H9 (cell line): ENCODE data around the gene CASTOR1. TPM values are rescaled to one million over a fixed set of nuclear protein-coding genes. Genes with fewer than 3 reads are reported as not detected.

ENCODE experiments used
- DNase-seq: peaks from one replicate; pipeline ENCODE4 v3.0.0-alpha.2; 2017
- H2AFZ ChIP-seq: one replicate; pipeline ENCODE4 v1.6.1; 2013; ENCODE audit warnings: mild to moderate bottlenecking, low read length, control low read depth, moderate library complexity
- H2AK5ac ChIP-seq: 2 replicates; pipeline ENCODE4 v1.6.1; 2013; ENCODE audit warnings: low read length, control low read depth, mixed read lengths; ENCODE audit not compliant: insufficient read length
- H2BK120ac ChIP-seq: one replicate; pipeline ENCODE4 v1.6.1; 2013; ENCODE audit warnings: low read depth, mild to moderate bottlenecking, low read length, control low read depth, inconsistent platforms; ENCODE audit not compliant: poor library complexity, severe bottlenecking
- H2BK12ac ChIP-seq: 2 replicates; pipeline ENCODE4 v1.6.1; 2013; ENCODE audit warnings: low read length, control low read depth, mixed read lengths, low read depth; ENCODE audit not compliant: insufficient read length
- H2BK15ac ChIP-seq: 2 replicates; pipeline ENCODE4 v1.6.1; 2013; ENCODE audit warnings: low read depth, low read length, control low read depth
- H2BK20ac ChIP-seq: one replicate; pipeline ENCODE4 v1.6.1; 2013; ENCODE audit warnings: low read depth, mild to moderate bottlenecking, low read length, control low read depth, inconsistent platforms; ENCODE audit not compliant: poor library complexity, severe bottlenecking
- H2BK5ac ChIP-seq: 2 replicates; pipeline ENCODE4 v1.6.1; 2013; ENCODE audit warnings: low read length, control low read depth, mixed read lengths; ENCODE audit not compliant: insufficient read length
- H3K14ac ChIP-seq: 2 replicates; pipeline ENCODE4 v1.6.1; 2013; ENCODE audit warnings: low read length, control low read depth; ENCODE audit not compliant: insufficient read depth
- H3K18ac ChIP-seq: 2 replicates; pipeline ENCODE4 v1.6.1; 2013; ENCODE audit warnings: low read depth, mild to moderate bottlenecking, mixed read lengths, low read length, control low read depth; ENCODE audit not compliant: insufficient read length
- H3K23ac ChIP-seq: 2 replicates; pipeline ENCODE4 v1.6.1; 2013; ENCODE audit warnings: low read length, control low read depth, mixed read lengths, low read depth; ENCODE audit not compliant: insufficient read length
- H3K23me2 ChIP-seq: 2 replicates; pipeline ENCODE4 v1.6.1; 2013; ENCODE audit warnings: low read depth, mild to moderate bottlenecking, mixed read lengths, low read length, control low read depth; ENCODE audit not compliant: insufficient read length, poor library complexity, severe bottlenecking
- H3K27ac ChIP-seq: 2 replicates; pipeline ENCODE4 v1.5.1; 2013; ENCODE audit warnings: low read length, control low read depth, mixed read lengths, low read depth; ENCODE audit not compliant: insufficient read length
- H3K27me3 ChIP-seq: 2 replicates; pipeline ENCODE4 v1.6.1; 2013; ENCODE audit warnings: low read length, control low read depth, inconsistent platforms; ENCODE audit not compliant: insufficient read depth
- H3K4ac ChIP-seq: 2 replicates; pipeline ENCODE4 v1.6.1; 2013; ENCODE audit warnings: low read depth, mild to moderate bottlenecking, control low read depth, inconsistent platforms, low read length, moderate library complexity
- H3K4me1 ChIP-seq: 2 replicates; pipeline ENCODE4 v1.6.1; 2013; ENCODE audit warnings: low read length, control low read depth, inconsistent platforms; ENCODE audit not compliant: insufficient read depth
- H3K4me2 ChIP-seq: 2 replicates; pipeline ENCODE4 v1.6.1; 2013; ENCODE audit warnings: low read length, control low read depth, mixed read lengths; ENCODE audit not compliant: insufficient read length, insufficient read depth
- H3K56ac ChIP-seq: 2 replicates; pipeline ENCODE4 v1.6.1; 2013; ENCODE audit warnings: low read depth, mild to moderate bottlenecking, mixed read lengths, low read length, control low read depth; ENCODE audit not compliant: insufficient read length
- H3K79me1 ChIP-seq: 2 replicates; pipeline ENCODE4 v1.6.1; 2013; ENCODE audit warnings: low read depth, mild to moderate bottlenecking, moderate library complexity, low read length, control low read depth, inconsistent platforms; ENCODE audit not compliant: insufficient read depth, poor library complexity, severe bottlenecking
- H3K79me2 ChIP-seq: 2 replicates; pipeline ENCODE4 v1.6.1; 2013; ENCODE audit warnings: low read length, control low read depth, inconsistent platforms; ENCODE audit not compliant: insufficient read depth
- H3K9ac ChIP-seq: 2 replicates; pipeline ENCODE4 v1.6.1; 2013; ENCODE audit warnings: low read length, control low read depth, mixed read lengths; ENCODE audit not compliant: insufficient read length; ENCODE audit errors: extremely low read depth
- H3K9me3 ChIP-seq: one replicate; pipeline ENCODE4 v1.6.1; 2013; ENCODE audit warnings: low read depth, low read length, inconsistent platforms; ENCODE audit not compliant: control insufficient read depth
- H3T11ph ChIP-seq: one replicate; pipeline ENCODE4 v1.6.1; 2013; ENCODE audit warnings: mild to moderate bottlenecking, low read length, control low read depth, inconsistent platforms
- H4K20me1 ChIP-seq: one replicate; pipeline ENCODE4 v1.6.1; 2013; ENCODE audit not compliant: control insufficient read depth, insufficient read length, insufficient read depth
- H4K5ac ChIP-seq: 2 replicates; pipeline ENCODE4 v1.6.1; 2013; ENCODE audit warnings: low read depth, mild to moderate bottlenecking, mixed read lengths, low read length, control low read depth; ENCODE audit not compliant: insufficient read length
- H4K8ac ChIP-seq: replicated peaks from 2 replicates; pipeline ENCODE4 v1.6.1; 2013; ENCODE audit warnings: low read length, control low read depth, mixed read lengths, low read depth; ENCODE audit not compliant: insufficient read length
- H4K91ac ChIP-seq: 2 replicates; pipeline ENCODE4 v1.6.1; 2013; ENCODE audit warnings: low read depth, mild to moderate bottlenecking, moderate library complexity, mixed read lengths, low read length, control low read depth; ENCODE audit not compliant: insufficient read length
- H3K27ac Mint-ChIP-seq, 3 experiments: 2 replicates in 2 of 3; 3 replicates in 1 of 3; pipeline ENCODE4 v1.8.0; 2020 to 2021; ENCODE audit warnings: mixed read lengths in 3 of 3, mild to moderate bottlenecking in 1 of 3, moderate library complexity in 1 of 3
- H3K27me3 Mint-ChIP-seq: 2 replicates; pipeline ENCODE4 v1.8.0; 2021; ENCODE audit warnings: low read depth, mild to moderate bottlenecking, moderate library complexity, mixed read lengths
- H3K36me3 Mint-ChIP-seq, 3 experiments: 2 replicates in 2 of 3; 3 replicates in 1 of 3; pipeline ENCODE4 v1.8.0; 2020 to 2021; ENCODE audit warnings: low read depth in 3 of 3, mixed read lengths in 3 of 3; ENCODE audit not compliant: insufficient read depth in 1 of 3
- H3K4me1 Mint-ChIP-seq, 2 experiments: 2 replicates each; pipeline ENCODE4 v1.8.0; 2020; ENCODE audit warnings: mixed read lengths in 2 of 2
- H3K4me3 Mint-ChIP-seq, 2 experiments: 2 replicates in 1 of 2; 3 replicates in 1 of 2; pipeline ENCODE4 v1.8.0; 2020 to 2021; ENCODE audit warnings: mild to moderate bottlenecking in 2 of 2, mixed read lengths in 2 of 2, moderate library complexity in 1 of 2
- H3K9me3 Mint-ChIP-seq, 2 experiments: 2 replicates in 1 of 2; 3 replicates in 1 of 2; pipeline ENCODE4 v1.8.0; 2020; ENCODE audit warnings: mild to moderate bottlenecking in 2 of 2, mixed read lengths in 2 of 2, moderate library complexity in 1 of 2
- CTCF ChIP-seq: fragments of 200-600 bp; sonication (generic); conservative IDR thresholded peaks from 3 replicates; pipeline ENCODE4 v1.8.0; 2021; ENCODE audit warnings: antibody characterized with exemption, mild to moderate bottlenecking
- WGBS: extraction: QIAGEN DNeasy Blood & Tissue Kit; methylation state at CpG from one replicate; pipeline ENCODE4 v1.1.7; 2013; ENCODE audit warnings: missing lambda C conversion rate, low lambda C conversion rate, mixed read lengths; ENCODE audit not compliant: insufficient read length; ENCODE audit errors: extremely low coverage; 5-methylcytosine and 5-hydroxymethylcytosine counted together
- total RNA-seq: library from RNA; stranded (reverse); gene quantifications from 2 replicates; pipeline ENCODE4 v1.2.1, GENCODE V29; 2021

Gene CASTOR1
- total RNA-seq, 1 experiment from 2014 or later, result 8.8 TPM

DNA sequence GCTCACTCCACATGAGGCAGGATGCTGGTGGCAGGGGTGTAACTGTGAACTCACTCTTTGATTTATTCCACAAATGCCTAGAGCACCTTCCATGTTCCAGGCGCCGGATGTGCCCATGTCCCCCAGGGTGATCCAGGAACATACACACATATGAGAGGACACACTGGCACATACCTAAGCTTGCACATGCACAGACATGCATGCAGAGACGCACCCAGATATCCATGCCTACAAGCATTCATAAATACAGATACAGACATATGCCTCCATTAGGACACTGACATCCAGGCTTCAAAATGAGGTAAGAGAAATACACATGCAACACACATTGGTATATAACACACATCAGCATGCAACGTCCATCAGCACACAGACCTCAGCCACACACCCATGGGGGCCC is 27.2 kb downstream of the CASTOR1 start:
- H2BK20ac ChIP-seq, result no peak overlapping the region
- H4K8ac ChIP-seq, result no peak overlapping the region
- H3K79me1 ChIP-seq, result no peaks in the 10 kb centered on the region
- no peaks in the 10 kb centered on the region for H4K20me1 ChIP-seq
- no peak overlapping the region for H2BK5ac ChIP-seq
- H3K56ac ChIP-seq, result no peak overlapping the region
- no peak overlapping the region for H4K5ac ChIP-seq
- H3K79me2 ChIP-seq, result no peaks in the 10 kb centered on the region
- H3K9ac ChIP-seq, result no peak overlapping the region
- H3K9me3 Mint-ChIP-seq, result no peaks in the 10 kb centered on the region; a peak in 1 of 5 replicates
- H2BK15ac ChIP-seq, result no peak overlapping the region
- H3K27me3 ChIP-seq, result no peaks in the 10 kb centered on the region; the same call in 1 of the 2 replicates
- no peak overlapping the region for H4K91ac ChIP-seq
- H2BK120ac ChIP-seq, result no peak overlapping the region
- H3K18ac ChIP-seq, result no peak overlapping the region
- H3K4me3 Mint-ChIP-seq, result no peak overlapping the region
- peaks cover 16% of the 10 kb centered on the region for H3K27me3 Mint-ChIP-seq
- no CpG with 5 or more reads among the region's 4 CpGs for WGBS
- no peaks in the 10 kb centered on the region for H3K9me3 ChIP-seq
- no peak overlapping the region for H3K23ac ChIP-seq
- H3K4ac ChIP-seq, result no peak overlapping the region
- no peak overlapping the region for H3K14ac ChIP-seq
- no peaks in the 10 kb centered on the region for H3K36me3 Mint-ChIP-seq
- H3K4me2 ChIP-seq, result no peak overlapping the region
- H3T11ph ChIP-seq, result no peak overlapping the region
- H2BK12ac ChIP-seq, result no peak overlapping the region
- H3K23me2 ChIP-seq, result no peaks in the 10 kb centered on the region
- no peak for TF ChIP-seq CTCF
- DNase-seq, result no peak
- H2AK5ac ChIP-seq, result no peak overlapping the region
- no peak overlapping the region for H3K27ac Mint-ChIP-seq
- no peak overlapping the region for H3K27ac ChIP-seq
- peaks cover 11 to 25% of the 10 kb centered on the region in 2 experiments for H3K4me1 Mint-ChIP-seq
- no peaks in the 10 kb centered on the region for H3K4me1 ChIP-seq
- no peak overlapping the region for H2AFZ ChIP-seq
